ENCODE results near the gene BCAR3.
A peak's percentile ranks its signal among the peaks of the same experiment; 100 is the strongest.

The BCAR3 gene

GRCh38 chr1:93689521-93690223 lies 8.0 kb upstream of the BCAR3 start:
- Histone ChIP-seq H3K4me1 (ENCODE audit: control insufficient read depth, insufficient read depth, low read depth, low read length) (peaks cover 26% of the 10 kb centered on the region), H4K8ac (ENCODE audit: low read length) (no peak overlapping the region), H3K27me3 (ENCODE audit: control insufficient read depth in 1 of 2, insufficient read depth in 1 of 2, low read length in 2 of 2) (no peaks in the 10 kb centered on the region), H3K4me2 (ENCODE audit: low read length, poor library complexity, severe bottlenecking) (no peak overlapping the region), H3K9me3 (ENCODE audit: control insufficient read depth, low read length) (no peaks in the 10 kb centered on the region), H2AFZ (ENCODE audit: low read depth, low read length) (no peak overlapping the region), H3K18ac (ENCODE audit: low read depth in 1 of 2, low read length in 2 of 2) (no peak overlapping the region), H2BK120ac (ENCODE audit: low read depth, low read length) (no peak overlapping the region), H3K4ac (ENCODE audit: low read depth in 1 of 2, low read length in 2 of 2) (no peak overlapping the region), H3K36me3 (ENCODE audit: control insufficient read depth in 1 of 2, insufficient read depth in 2 of 2, low read depth in 1 of 2, low read length in 2 of 2) (no peaks in the 10 kb centered on the region), H3K27ac (ENCODE audit: low read length, poor library complexity, severe bottlenecking) (peak overlapping the region; percentile 19), H3K4me3 (ENCODE audit: insufficient read depth in 1 of 2, low read depth in 1 of 2, low read length in 2 of 2) (no peak overlapping the region), H2BK15ac (ENCODE audit: low read depth, poor library complexity, severe bottlenecking) (no peak overlapping the region), H2BK5ac (ENCODE audit: low read depth, low read length, poor library complexity, severe bottlenecking) (no peak overlapping the region), H2AK5ac (ENCODE audit: low read length, severe bottlenecking) (no peak overlapping the region), H3K9ac (ENCODE audit: low read length) (no peak overlapping the region), H3K14ac (ENCODE audit: low read length in 2 of 2) (no peak overlapping the region), H4K91ac (ENCODE audit: low read length) (no peak overlapping the region), H3K23ac (ENCODE audit: low read length in 2 of 2) (no peak overlapping the region), H2BK12ac (ENCODE audit: low read length in 2 of 2) (no peak overlapping the region), H3K79me1 (replicated peaks; ENCODE audit: low read length, poor library complexity, severe bottlenecking) (no peaks in the 10 kb centered on the region)
- DNase-seq, result no peak
- 91% methylated on average over 4 of the region's 5 CpGs for WGBS

GRCh38 chr1:93687542-93687941 lies 5.9 kb upstream of the BCAR3 start:
- WGBS, result 100% methylated on average over 2 of the region's 2 CpGs
- no peak overlapping the region for H3K23ac ChIP-seq (ENCODE audit: low read length in 2 of 2)
- H3K27ac ChIP-seq (ENCODE audit: low read length, poor library complexity, severe bottlenecking), result no peak overlapping the region
- no peak overlapping the region for H2BK120ac ChIP-seq (ENCODE audit: low read depth, low read length)
- H3K4me1 ChIP-seq (ENCODE audit: control insufficient read depth, insufficient read depth, low read depth, low read length), result peaks cover 13% of the 10 kb centered on the region
- H3K4me2 ChIP-seq (ENCODE audit: low read length, poor library complexity, severe bottlenecking), result no peak overlapping the region
- DNase-seq, result no peak
- H3K14ac ChIP-seq (ENCODE audit: low read length in 2 of 2), result no peak overlapping the region
- H4K8ac ChIP-seq (ENCODE audit: low read length), result no peak overlapping the region
- H2BK15ac ChIP-seq (ENCODE audit: low read depth, poor library complexity, severe bottlenecking), result no peak overlapping the region
- no peak overlapping the region for H3K18ac ChIP-seq (ENCODE audit: low read depth in 1 of 2, low read length in 2 of 2)
- no peaks in the 10 kb centered on the region for H3K79me1 ChIP-seq (replicated peaks; ENCODE audit: low read length, poor library complexity, severe bottlenecking)
- H2AK5ac ChIP-seq (ENCODE audit: low read length, severe bottlenecking), result no peak overlapping the region
- H2BK5ac ChIP-seq (ENCODE audit: low read depth, low read length, poor library complexity, severe bottlenecking), result no peak overlapping the region
- no peak overlapping the region for H3K9ac ChIP-seq (ENCODE audit: low read length)
- H4K91ac ChIP-seq (ENCODE audit: low read length), result no peak overlapping the region
- H3K36me3 ChIP-seq (ENCODE audit: control insufficient read depth in 1 of 2, insufficient read depth in 2 of 2, low read depth in 1 of 2, low read length in 2 of 2), result no peaks in the 10 kb centered on the region
- no peak overlapping the region for H2BK12ac ChIP-seq (ENCODE audit: low read length in 2 of 2)
- H3K4ac ChIP-seq (ENCODE audit: low read depth in 1 of 2, low read length in 2 of 2), result no peak overlapping the region
- no peak overlapping the region for H2AFZ ChIP-seq (ENCODE audit: low read depth, low read length)
- no peaks in the 10 kb centered on the region for H3K9me3 ChIP-seq (ENCODE audit: control insufficient read depth, low read length)
- H3K4me3 ChIP-seq (ENCODE audit: insufficient read depth in 1 of 2, low read depth in 1 of 2, low read length in 2 of 2), result no peak overlapping the region
- no peaks in the 10 kb centered on the region for H3K27me3 ChIP-seq (ENCODE audit: control insufficient read depth in 1 of 2, insufficient read depth in 1 of 2, low read length in 2 of 2)

- Histone ChIP-seq H3K4ac (ENCODE audit: low read depth in 1 of 2, low read length in 2 of 2) (no peak overlapping the region), H2AFZ (ENCODE audit: low read depth, low read length) (no peak overlapping the region), H3K4me2 (ENCODE audit: low read length, poor library complexity, severe bottlenecking) (no peak overlapping the region), H3K9me3 (ENCODE audit: control insufficient read depth, low read length) (no peaks in the 10 kb centered on the region), H3K23ac (ENCODE audit: low read length in 2 of 2) (no peak overlapping the region), H3K14ac (ENCODE audit: low read length in 2 of 2) (no peak overlapping the region), H2AK5ac (ENCODE audit: low read length, severe bottlenecking) (peak overlapping the region; percentile 75), H3K9ac (ENCODE audit: low read length) (no peak overlapping the region), H2BK120ac (ENCODE audit: low read depth, low read length) (no peak overlapping the region), H4K8ac (ENCODE audit: low read length) (no peak overlapping the region), H3K27ac (ENCODE audit: low read length, poor library complexity, severe bottlenecking) (no peak overlapping the region), H3K4me3 (ENCODE audit: insufficient read depth in 1 of 2, low read depth in 1 of 2, low read length in 2 of 2) (no peak overlapping the region), H3K18ac (ENCODE audit: low read depth in 1 of 2, low read length in 2 of 2) (no peak overlapping the region), H3K36me3 (ENCODE audit: control insufficient read depth in 1 of 2, insufficient read depth in 2 of 2, low read depth in 1 of 2, low read length in 2 of 2) (no peaks in the 10 kb centered on the region), H4K91ac (ENCODE audit: low read length) (no peak overlapping the region), H3K4me1 (ENCODE audit: control insufficient read depth, insufficient read depth, low read depth, low read length) (peaks cover 13% of the 10 kb centered on the region), H2BK15ac (ENCODE audit: low read depth, poor library complexity, severe bottlenecking) (no peak overlapping the region), H2BK12ac (ENCODE audit: low read length in 2 of 2) (no peak overlapping the region), H3K79me1 (replicated peaks; ENCODE audit: low read length, poor library complexity, severe bottlenecking) (no peaks in the 10 kb centered on the region), H3K27me3 (ENCODE audit: control insufficient read depth in 1 of 2, insufficient read depth in 1 of 2, low read length in 2 of 2) (no peaks in the 10 kb centered on the region), H2BK5ac (ENCODE audit: low read depth, low read length, poor library complexity, severe bottlenecking) (no peak overlapping the region)
- no peak for DNase-seq
- 95% methylated on average over 1 of the region's 3 CpGs for WGBS
These were observed 5.0 kb upstream of the BCAR3 start for GRCh38 chr1:93686504-93687250.

- Histone ChIP-seq H3K79me1 (replicated peaks; ENCODE audit: low read length, poor library complexity, severe bottlenecking) (no peaks in the 10 kb centered on the region), H2AFZ (ENCODE audit: low read depth, low read length) (no peak overlapping the region), H2BK12ac (ENCODE audit: low read length in 2 of 2) (no peak overlapping the region), H3K4ac (ENCODE audit: low read depth in 1 of 2, low read length in 2 of 2) (no peak overlapping the region), H3K9ac (ENCODE audit: low read length) (no peak overlapping the region), H4K8ac (ENCODE audit: low read length) (no peak overlapping the region), H2AK5ac (ENCODE audit: low read length, severe bottlenecking) (no peak overlapping the region), H3K27ac (ENCODE audit: low read length, poor library complexity, severe bottlenecking) (no peak overlapping the region), H2BK5ac (ENCODE audit: low read depth, low read length, poor library complexity, severe bottlenecking) (no peak overlapping the region), H2BK15ac (ENCODE audit: low read depth, poor library complexity, severe bottlenecking) (no peak overlapping the region), H3K18ac (ENCODE audit: low read depth in 1 of 2, low read length in 2 of 2) (no peak overlapping the region), H3K27me3 (ENCODE audit: control insufficient read depth in 1 of 2, insufficient read depth in 1 of 2, low read length in 2 of 2) (no peaks in the 10 kb centered on the region), H2BK120ac (ENCODE audit: low read depth, low read length) (no peak overlapping the region), H3K23ac (ENCODE audit: low read length in 2 of 2) (no peak overlapping the region), H3K9me3 (ENCODE audit: control insufficient read depth, low read length) (no peaks in the 10 kb centered on the region), H4K91ac (ENCODE audit: low read length) (no peak overlapping the region), H3K4me3 (ENCODE audit: insufficient read depth in 1 of 2, low read depth in 1 of 2, low read length in 2 of 2) (no peak overlapping the region), H3K4me2 (ENCODE audit: low read length, poor library complexity, severe bottlenecking) (no peak overlapping the region), H3K4me1 (ENCODE audit: control insufficient read depth, insufficient read depth, low read depth, low read length) (peaks cover 7% of the 10 kb centered on the region), H3K36me3 (ENCODE audit: control insufficient read depth in 1 of 2, insufficient read depth in 2 of 2, low read depth in 1 of 2, low read length in 2 of 2) (no peaks in the 10 kb centered on the region), H3K14ac (ENCODE audit: low read length in 2 of 2) (no peak overlapping the region)
- 96% methylated on average over 1 of the region's 1 CpG for WGBS
- DNase-seq, result no peak
These were observed 4.3 kb upstream of the BCAR3 start for GRCh38 chr1:93685918-93686317.

All from mesenchymal stem cell (in vitro differentiated cells and primary cell).